Ascending aorta (tissue), 2 donors: Measurements from ENCODE around the gene GDAP1L1. TPM values are rescaled to one million over a fixed set of nuclear protein-coding genes. Genes with fewer than 3 reads are reported as not detected.
"Not testable (repeated sequence)": the region's sequence is repeated elsewhere in the genome, so short reads cannot be mapped to it uniquely, and the experiment has no call there.

ENCODE experiments used
- DNase-seq, 2 donors: peaks; one replicate each; pipeline ENCODE4 v3.0.0-alpha.2; 2019; ENCODE audit warnings: low spot score in 2 of 2
- H3K27ac ChIP-seq, 2 donors: fragments of 200-600 bp; sonication (generic); one replicate each; pipeline ENCODE4 v1.5.1; 2016 to 2017; ENCODE audit warnings: mild to moderate bottlenecking in 1 of 2
- H3K27me3 ChIP-seq: fragments of 200-600 bp; sonication (generic); one replicate; pipeline ENCODE4 v1.5.1; 2017
- H3K36me3 ChIP-seq, 2 donors: fragments of 200-600 bp; sonication (generic); one replicate each; pipeline ENCODE4 v1.5.1; 2016
- H3K4me1 ChIP-seq, 2 donors: fragments of 200-600 bp; sonication (generic); one replicate each; pipeline ENCODE4 v1.5.1; 2016 to 2017; ENCODE audit warnings: mild to moderate bottlenecking in 1 of 2
- H3K4me3 ChIP-seq, 2 donors: fragments of 200-600 bp; sonication (generic); one replicate each; pipeline ENCODE4 v1.5.1; 2016 to 2017; ENCODE audit warnings: mild to moderate bottlenecking in 1 of 2
- H3K9me3 ChIP-seq, 2 donors: fragments of 200-600 bp; sonication (generic); one replicate each; pipeline ENCODE4 v1.5.1; 2016
- CTCF ChIP-seq, 3 experiments: fragments of 200-600 bp in 2 of 3; fragments of 450-650 bp in 1 of 3; sonication (generic) in 2 of 3; IDR thresholded peaks; one replicate each; pipeline ENCODE4 v1.5.1; 2016 to 2019; ENCODE audit warnings: antibody characterized with exemption in 3 of 3, mild to moderate bottlenecking in 1 of 3, moderate library complexity in 1 of 3
- intact Hi-C: fragments of 100-400 bp; cut with DNase I; formaldehyde crosslinking; loops from one replicate; pipeline ENCODE4 v1.15.1; 2023
- total RNA-seq: library from RNA; depleted of rRNA; stranded (reverse); fragments of >200 nt; gene quantifications from one replicate; pipeline ENCODE4 v1.1.0, GENCODE V29; 2016

Gene GDAP1L1
- total RNA-seq, 1 donor from 2014 or later, result not detected

DNA sequence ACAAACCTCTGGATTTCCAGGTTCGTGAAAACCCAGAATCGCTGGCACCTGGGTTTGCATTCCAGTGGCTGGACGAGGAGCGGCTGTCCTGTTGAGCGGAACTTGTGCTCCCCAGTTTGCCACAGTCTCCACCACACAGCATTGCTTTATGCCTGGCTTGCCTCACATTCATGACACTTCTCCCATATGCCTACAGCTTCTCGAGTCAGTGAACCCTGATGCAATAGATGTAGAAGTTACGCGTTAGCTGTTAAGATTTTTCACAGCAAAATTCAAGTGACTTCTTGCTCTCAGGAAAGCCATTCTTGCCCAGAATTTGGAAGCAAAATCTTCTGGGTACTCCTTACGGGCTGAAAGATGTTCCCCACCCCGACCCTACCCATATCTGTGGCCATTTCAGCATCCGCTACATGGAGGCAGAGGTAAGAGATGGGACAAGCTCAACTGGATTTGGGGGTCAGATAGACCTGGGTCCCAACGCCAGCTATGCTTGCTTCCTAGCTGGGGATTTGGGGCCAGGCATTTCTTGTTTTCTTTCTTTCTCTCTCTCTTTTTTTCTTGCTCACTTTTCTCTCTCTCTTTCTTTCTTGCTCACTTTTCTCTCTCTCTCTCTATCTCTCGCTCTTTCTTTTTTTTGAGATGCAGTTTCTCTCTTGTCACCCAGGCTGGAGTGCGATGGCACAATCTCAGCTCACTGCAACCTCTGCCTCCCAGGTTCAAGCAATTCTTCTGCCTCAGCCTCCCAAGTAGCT lies 12.4 kb upstream of the GDAP1L1 start:
- intact Hi-C loops, result no loop called here
- H3K4me3 ChIP-seq, result no peak overlapping the region
- DNase-seq, result no peak

GRCh38 chr20:44235702-44236101 lies 11.4 kb upstream of the GDAP1L1 start:
- no peak overlapping the region for H3K27ac ChIP-seq
- H3K4me3 ChIP-seq, result no peak overlapping the region
- TF ChIP-seq CTCF (IDR thresholded peaks at IDR 0.05), result no peak
- no peaks in the 10 kb centered on the region for H3K36me3 ChIP-seq
- DNase-seq, result no peak
- H3K9me3 ChIP-seq, result no peaks in the 10 kb centered on the region
- no peaks in the 10 kb centered on the region for H3K27me3 ChIP-seq
- no peaks in the 10 kb centered on the region for H3K4me1 ChIP-seq
- intact Hi-C loops, result no loop called here

More for the DNA sequence above, 12.4 kb upstream of the GDAP1L1 start:
- H3K27me3 ChIP-seq, result no peaks in the 10 kb centered on the region
- no peaks in the 10 kb centered on the region for H3K4me1 ChIP-seq
- no peak for TF ChIP-seq CTCF (IDR thresholded peaks at IDR 0.05)
- no peaks in the 10 kb centered on the region for H3K36me3 ChIP-seq
- H3K27ac ChIP-seq, result no peak overlapping the region
- H3K9me3 ChIP-seq, result no peaks in the 10 kb centered on the region

GRCh38 chr20:44236840-44237239 lies 10.3 kb upstream of the GDAP1L1 start:
- H3K36me3 ChIP-seq, H3K27ac ChIP-seq, H3K4me1 ChIP-seq, DNase-seq, intact Hi-C loops, H3K27me3 ChIP-seq, H3K4me3 ChIP-seq, H3K9me3 ChIP-seq: not testable (repeated sequence)

- Histone ChIP-seq H3K36me3 (no peaks in the 10 kb centered on the region), H3K4me1 (no peaks in the 10 kb centered on the region), H3K4me3 (no peak overlapping the region), H3K9me3 (no peaks in the 10 kb centered on the region), H3K27me3 (no peaks in the 10 kb centered on the region), H3K27ac (no peak overlapping the region)
- intact Hi-C loops, result no loop called here
- no peak for DNase-seq
- no peak for TF ChIP-seq CTCF (IDR thresholded peaks at IDR 0.05)
Measured at GRCh38 chr20:44241796-44242195, 5.3 kb upstream of the GDAP1L1 start.

DNA sequence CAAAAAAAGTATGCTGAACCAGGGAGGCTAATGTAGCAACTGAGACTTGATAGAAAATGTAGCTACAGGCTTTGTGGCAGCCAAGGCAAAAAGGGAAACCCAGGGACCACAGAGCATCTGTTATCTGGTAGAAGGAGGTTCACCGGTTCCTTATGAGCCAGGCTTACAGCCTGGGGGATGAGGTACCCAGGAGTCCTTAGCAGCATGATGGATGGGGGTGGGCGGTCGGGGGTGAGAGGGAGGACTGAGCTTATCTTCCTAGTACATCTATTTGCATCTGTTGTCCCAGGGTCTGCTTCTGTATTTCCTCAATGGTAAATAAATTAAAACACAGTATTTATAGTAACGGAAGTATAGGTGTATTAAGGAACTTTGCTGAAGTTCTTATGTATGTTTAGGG lies 1.1 kb upstream of the GDAP1L1 start:
- H3K4me3 ChIP-seq, result no peak overlapping the region
- no peak for TF ChIP-seq CTCF (IDR thresholded peaks at IDR 0.05)
- no peaks in the 10 kb centered on the region for H3K36me3 ChIP-seq
- H3K9me3 ChIP-seq, result no peaks in the 10 kb centered on the region
- no peaks in the 10 kb centered on the region for H3K4me1 ChIP-seq
- intact Hi-C loops, result no loop called here
- H3K27ac ChIP-seq, result no peak overlapping the region
- H3K27me3 ChIP-seq, result peaks cover 5% of the 10 kb centered on the region
- no peak for DNase-seq

GRCh38 chr20:44247586-44248409 lies 690 bp downstream of the GDAP1L1 start:
- no peak for DNase-seq
- Histone ChIP-seq H3K27me3 (peaks cover 5% of the 10 kb centered on the region), H3K4me1 (no peaks in the 10 kb centered on the region), H3K4me3 (peak overlapping the region; percentile 41 to 52), H3K36me3 (no peaks in the 10 kb centered on the region), H3K27ac (no peak overlapping the region), H3K9me3 (no peaks in the 10 kb centered on the region)
- intact Hi-C loops, result no loop called here
- no peak for TF ChIP-seq CTCF (IDR thresholded peaks at IDR 0.05)
